GM23338 (cell line): Measurements from ENCODE around the gene CPLANE1. TPM values are rescaled to one million over a fixed set of nuclear protein-coding genes. Genes with fewer than 3 reads are reported as not detected.

ENCODE experiments used
- ATAC-seq: fragments of 200-7000 bp; cut with Tn5 transposase; 3 replicates; pipeline ENCODE4 v1.9.1; 2020
- DNase-seq: peaks from one replicate; pipeline ENCODE4 v3.0.0-alpha.2; 2015; ENCODE audit warnings: low spot score
- H2AFZ ChIP-seq: fragments of 200-600 bp; sonication (generic); 2 replicates; pipeline ENCODE4 v1.8.0; 2016; ENCODE audit warnings: antibody characterized with exemption, mild to moderate bottlenecking, moderate library complexity
- H3F3A ChIP-seq: fragments of 200-600 bp; sonication (generic); replicated peaks from 2 replicates; pipeline ENCODE4 v1.8.0; 2017; ENCODE audit warnings: antibody characterized with exemption, mixed run types, low read depth
- H3K27ac ChIP-seq: fragments of 200-600 bp; sonication (generic); 2 replicates; pipeline ENCODE4 v1.6.1; 2016; ENCODE audit warnings: low read depth
- H3K27me3 ChIP-seq: fragments of 200-600 bp; sonication (generic); 2 replicates; pipeline ENCODE4 v1.8.0; 2016; ENCODE audit warnings: mild to moderate bottlenecking, mixed run types, moderate library complexity; ENCODE audit not compliant: insufficient read depth
- H3K36me3 ChIP-seq: fragments of 200-600 bp; sonication (generic); 2 replicates; pipeline ENCODE4 v1.8.0; 2016; ENCODE audit warnings: mild to moderate bottlenecking; ENCODE audit not compliant: insufficient read depth
- H3K4me1 ChIP-seq: fragments of 200-600 bp; sonication (generic); 2 replicates; pipeline ENCODE4 v1.8.0; 2016; ENCODE audit warnings: mild to moderate bottlenecking, moderate library complexity; ENCODE audit not compliant: insufficient read depth
- H3K4me2 ChIP-seq: fragments of 200-600 bp; sonication (generic); 2 replicates; pipeline ENCODE4 v1.7.1; 2017; ENCODE audit warnings: mixed run types
- H3K4me3 ChIP-seq: fragments of 200-600 bp; sonication (generic); 2 replicates; pipeline ENCODE4 v1.6.1; 2016; ENCODE audit warnings: mixed run types
- H3K79me2 ChIP-seq: fragments of 200-600 bp; sonication (generic); replicated peaks from 2 replicates; pipeline ENCODE4 v1.8.0; 2017; ENCODE audit warnings: mild to moderate bottlenecking; ENCODE audit not compliant: insufficient read depth
- H3K9me2 ChIP-seq: fragments of 200-600 bp; sonication (generic); 2 replicates; pipeline ENCODE4 v1.8.0; 2017; ENCODE audit not compliant: insufficient read depth
- H4K20me1 ChIP-seq: fragments of 200-600 bp; sonication (generic); replicated peaks from 2 replicates; pipeline ENCODE4 v1.8.0; 2017; ENCODE audit warnings: mild to moderate bottlenecking; ENCODE audit not compliant: insufficient read depth
- H3K27ac Mint-ChIP-seq: 2 replicates; pipeline ENCODE4 v1.8.0; 2020; ENCODE audit warnings: inconsistent platforms, mild to moderate bottlenecking, moderate library complexity, mixed read lengths
- H3K27me3 Mint-ChIP-seq: 3 replicates; pipeline ENCODE4 v1.8.0; 2022; ENCODE audit warnings: low read depth, mild to moderate bottlenecking, moderate library complexity, mixed read lengths, inconsistent platforms; ENCODE audit not compliant: insufficient read depth, poor library complexity
- H3K36me3 Mint-ChIP-seq: 3 replicates; pipeline ENCODE4 v1.8.0; 2021; ENCODE audit warnings: low read depth, mild to moderate bottlenecking, inconsistent platforms, moderate library complexity, mixed read lengths
- H3K4me1 Mint-ChIP-seq: 3 replicates; pipeline ENCODE4 v1.8.0; 2020; ENCODE audit warnings: mild to moderate bottlenecking, inconsistent platforms, mixed read lengths
- H3K4me3 Mint-ChIP-seq: 3 replicates; pipeline ENCODE4 v1.8.0; 2021; ENCODE audit warnings: moderate library complexity, mild to moderate bottlenecking, inconsistent platforms, mixed read lengths
- H3K9me3 Mint-ChIP-seq: 3 replicates; pipeline ENCODE4 v1.8.0; 2020; ENCODE audit warnings: moderate library complexity, mild to moderate bottlenecking, inconsistent platforms, mixed read lengths
- EZH2phosphoT487 ChIP-seq: fragments of 200-600 bp; sonication (generic); IDR thresholded peaks from one replicate; pipeline ENCODE4 v1.8.1; 2018; ENCODE audit warnings: antibody characterized with exemption; ENCODE audit not compliant: unreplicated experiment
- REST ChIP-seq: IDR thresholded peaks from one replicate; pipeline ENCODE4 v1.6.1; 2018; ENCODE audit warnings: antibody characterized with exemption; ENCODE audit not compliant: unreplicated experiment
- ZNF114 ChIP-seq: fragments of 250-450 bp; sonication (Bioruptor Pico); IDR thresholded peaks from 2 replicates; pipeline ENCODE4 v1.5.0; 2020; ENCODE audit warnings: mild to moderate bottlenecking, moderate library complexity
- ZNF331 ChIP-seq: fragments of 250-450 bp; sonication (Bioruptor Pico); IDR thresholded peaks from 2 replicates; pipeline ENCODE4 v1.5.0; 2020; ENCODE audit warnings: low read depth, mild to moderate bottlenecking, moderate library complexity
- polyA plus RNA-seq: library from polyadenylated mRNA; unstranded; fragments of >200 nt; fragmentation: Nextera tagmentation; extraction: Ambion mirVana; gene quantifications from 2 replicates; pipeline ENCODE4 v1.2.1, GENCODE V29; 2016
- total RNA-seq: library from RNA; depleted of rRNA; stranded (reverse); fragments of >200 nt; shearing (Covaris generic); gene quantifications from 2 replicates; pipeline ENCODE4 v1.2.3, GENCODE V29; 2014

Gene CPLANE1
- total and polyA plus RNA-seq, 2 experiments from 2014 or later: 5.1 to 8.3 TPM

GRCh38 chr5:37247496-37247895 lies 1.7 kb downstream of the CPLANE1 start:
- no peaks in the 10 kb centered on the region for H3K9me2 ChIP-seq
- TF ChIP-seq REST: no peak
- no peak for TF ChIP-seq ZNF114 (CRISPR knock-in tag)
- H3K27ac Mint-ChIP-seq: no peak overlapping the region

GRCh38 chr5:37247036-37247435 lies 2.1 kb downstream of the CPLANE1 start:
- H3K27ac ChIP-seq: no peak overlapping the region
- no peak overlapping the region for H3K4me3 ChIP-seq
- H3K79me2 ChIP-seq: no peaks in the 10 kb centered on the region
- H3K36me3 ChIP-seq: no peaks in the 10 kb centered on the region
- peaks cover 22% of the 10 kb centered on the region for H3F3A ChIP-seq
- Mint-ChIP-seq H3K4me3 (no peak overlapping the region), H3K27ac (no peak overlapping the region), H3K27me3 (peaks cover 6% of the 10 kb centered on the region), H3K9me3 (no peaks in the 10 kb centered on the region), H3K4me1 (peaks cover 8% of the 10 kb centered on the region), H3K36me3 (no peaks in the 10 kb centered on the region)
- H2AFZ ChIP-seq: no peak overlapping the region
- ATAC-seq: no peak
- H3K27me3 ChIP-seq: no peaks in the 10 kb centered on the region
- H4K20me1 ChIP-seq: no peaks in the 10 kb centered on the region
- no peaks in the 10 kb centered on the region for H3K9me2 ChIP-seq
- TF ChIP-seq EZH2phosphoT487 (no peak), ZNF331 (CRISPR knock-in tag) (no peak), REST (no peak)
- peaks cover 15% of the 10 kb centered on the region for H3K4me1 ChIP-seq
- no peak overlapping the region for H3K4me2 ChIP-seq
- DNase-seq: no peak

More at GRCh38 chr5:37247496-37247895, 1.7 kb downstream of the CPLANE1 start:
- peaks cover 6% of the 10 kb centered on the region for H3K4me1 Mint-ChIP-seq
- Histone ChIP-seq H3K4me2 (no peak overlapping the region), H3K27me3 (no peaks in the 10 kb centered on the region), H2AFZ (no peak overlapping the region), H3K36me3 (no peaks in the 10 kb centered on the region), H3K4me1 (peaks cover 15% of the 10 kb centered on the region), H3K4me3 (no peak overlapping the region), H3F3A (peaks cover 22% of the 10 kb centered on the region), H4K20me1 (no peaks in the 10 kb centered on the region), H3K79me2 (no peaks in the 10 kb centered on the region), H3K27ac (no peak overlapping the region)
- no peaks in the 10 kb centered on the region for H3K36me3 Mint-ChIP-seq
- ATAC-seq (no peak), DNase-seq (no peak)
- 0 out of 3 replicates have a peak overlapping the region, but pooled peaks have one; percentile 23 for H3K4me3 Mint-ChIP-seq
- peaks cover 8% of the 10 kb centered on the region for H3K27me3 Mint-ChIP-seq
- no peaks in the 10 kb centered on the region for H3K9me3 Mint-ChIP-seq
